ENCODE data around the gene MAP2K5. TPM values are rescaled to one million over a fixed set of nuclear protein-coding genes. Genes with fewer than 3 reads are reported as not detected.

The MAP2K5 gene
- total RNA-seq, 1 donor from 2014 or later, result 26.7 TPM

- CTCF ChIA-PET, result no interaction called here
- H3K27ac Mint-ChIP-seq, result no peak overlapping the region
- DNase-seq (no peak), ATAC-seq (ENCODE audit: low read depth) (no peak)
- no peaks in the 10 kb centered on the region for H3K4me1 Mint-ChIP-seq
- no peak overlapping the region for H3K4me3 Mint-ChIP-seq
- peaks cover 42% of the 10 kb centered on the region for H3K36me3 Mint-ChIP-seq (ENCODE audit: low read depth)
- TF ChIP-seq, protein P1, sequence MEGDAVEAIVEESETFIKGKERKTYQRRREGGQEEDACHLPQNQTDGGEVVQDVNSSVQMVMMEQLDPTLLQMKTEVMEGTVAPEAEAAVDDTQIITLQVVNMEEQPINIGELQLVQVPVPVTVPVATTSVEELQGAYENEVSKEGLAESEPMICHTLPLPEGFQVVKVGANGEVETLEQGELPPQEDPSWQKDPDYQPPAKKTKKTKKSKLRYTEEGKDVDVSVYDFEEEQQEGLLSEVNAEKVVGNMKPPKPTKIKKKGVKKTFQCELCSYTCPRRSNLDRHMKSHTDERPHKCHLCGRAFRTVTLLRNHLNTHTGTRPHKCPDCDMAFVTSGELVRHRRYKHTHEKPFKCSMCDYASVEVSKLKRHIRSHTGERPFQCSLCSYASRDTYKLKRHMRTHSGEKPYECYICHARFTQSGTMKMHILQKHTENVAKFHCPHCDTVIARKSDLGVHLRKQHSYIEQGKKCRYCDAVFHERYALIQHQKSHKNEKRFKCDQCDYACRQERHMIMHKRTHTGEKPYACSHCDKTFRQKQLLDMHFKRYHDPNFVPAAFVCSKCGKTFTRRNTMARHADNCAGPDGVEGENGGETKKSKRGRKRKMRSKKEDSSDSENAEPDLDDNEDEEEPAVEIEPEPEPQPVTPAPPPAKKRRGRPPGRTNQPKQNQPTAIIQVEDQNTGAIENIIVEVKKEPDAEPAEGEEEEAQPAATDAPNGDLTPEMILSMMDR (IDR thresholded peaks at IDR 0.05), result no peak
- no peaks in the 10 kb centered on the region for H3K9me3 Mint-ChIP-seq
- POLR2A ChIA-PET, result no interaction called here
- H3K27me3 Mint-ChIP-seq, result no peaks in the 10 kb centered on the region
- intact Hi-C loops (cut with micrococcal nuclease), result no loop called here
Observed at GRCh38 chr15:67594770-67595169, 52.3 kb downstream of the MAP2K5 start.

DNA sequence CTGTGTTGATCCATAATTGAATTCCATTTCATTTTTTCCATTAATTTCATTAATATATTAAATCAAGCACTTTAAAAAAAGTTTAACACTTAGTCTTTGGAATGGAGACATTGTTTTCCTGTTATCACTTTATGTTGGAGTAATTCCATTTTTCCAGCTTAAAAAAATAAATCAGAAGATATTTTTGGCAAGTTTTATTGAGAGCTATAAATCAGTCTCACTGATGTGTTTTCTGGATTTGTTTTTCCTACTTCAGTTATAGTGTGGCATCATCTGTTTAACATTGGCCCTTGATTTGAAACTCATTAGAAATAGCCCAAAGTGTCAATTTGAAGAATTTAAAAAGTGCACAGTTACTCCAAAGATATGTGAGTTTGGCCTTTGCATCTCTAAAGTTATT lies 53.1 kb downstream of the MAP2K5 start:
- TF ChIP-seq, protein P1 (IDR thresholded peaks at IDR 0.05), result no peak
- POLR2A ChIA-PET, result no interaction called here
- Mint-ChIP-seq H3K4me3 (no peak overlapping the region), H3K4me1 (no peaks in the 10 kb centered on the region), H3K27me3 (no peaks in the 10 kb centered on the region), H3K27ac (no peak overlapping the region), H3K36me3 (ENCODE audit: low read depth) (peaks cover 48% of the 10 kb centered on the region), H3K9me3 (no peaks in the 10 kb centered on the region)
- intact Hi-C loops (cut with micrococcal nuclease), result no loop called here
- DNase-seq (no peak), ATAC-seq (ENCODE audit: low read depth) (no peak)
- CTCF ChIA-PET, result no interaction called here

GRCh38 chr15:67601073-67601472 lies 58.6 kb downstream of the MAP2K5 start:
- ChIA-PET POLR2A (no interaction called here), CTCF (no interaction called here)
- ATAC-seq (ENCODE audit: low read depth), result no peak
- Mint-ChIP-seq H3K4me1 (no peaks in the 10 kb centered on the region), H3K27ac (no peak overlapping the region), H3K36me3 (ENCODE audit: low read depth) (peaks cover 35% of the 10 kb centered on the region), H3K4me3 (no peak overlapping the region), H3K9me3 (no peaks in the 10 kb centered on the region), H3K27me3 (no peaks in the 10 kb centered on the region)
- intact Hi-C loops (cut with micrococcal nuclease), result no loop called here
- TF ChIP-seq, protein P1 (IDR thresholded peaks at IDR 0.05), result no peak
- no peak for DNase-seq

GRCh38 chr15:67603063-67603462 lies 60.6 kb downstream of the MAP2K5 start:
- H3K4me1 Mint-ChIP-seq, result no peaks in the 10 kb centered on the region
- POLR2A ChIA-PET, result no interaction called here
- no peaks in the 10 kb centered on the region for H3K9me3 Mint-ChIP-seq
- ATAC-seq (ENCODE audit: low read depth) (no peak), DNase-seq (no peak)
- intact Hi-C loops (cut with micrococcal nuclease), result no loop called here
- no peak overlapping the region for H3K27ac Mint-ChIP-seq
- H3K36me3 Mint-ChIP-seq (ENCODE audit: low read depth), result peaks cover 32% of the 10 kb centered on the region
- no peaks in the 10 kb centered on the region for H3K27me3 Mint-ChIP-seq
- TF ChIP-seq, protein P1 (IDR thresholded peaks at IDR 0.05), result no peak
- no peak overlapping the region for H3K4me3 Mint-ChIP-seq
- CTCF ChIA-PET, result no interaction called here

GRCh38 chr15:67605871-67606270 lies 63.4 kb downstream of the MAP2K5 start:
- DNase-seq (no peak), ATAC-seq (ENCODE audit: low read depth) (no peak)
- Mint-ChIP-seq H3K27ac (no peak overlapping the region), H3K36me3 (ENCODE audit: low read depth) (peaks cover 23% of the 10 kb centered on the region), H3K9me3 (no peaks in the 10 kb centered on the region), H3K4me1 (no peaks in the 10 kb centered on the region), H3K27me3 (no peaks in the 10 kb centered on the region), H3K4me3 (no peak overlapping the region)
- ChIA-PET POLR2A (no interaction called here), CTCF (no interaction called here)
- intact Hi-C loops (cut with micrococcal nuclease), result no loop called here
- TF ChIP-seq, protein P1 (IDR thresholded peaks at IDR 0.05), result no peak
